IPS DF 4.7 (cell line): ENCODE results near the gene RPS6KA3.
"Not testable (repeated sequence)": the region's sequence is repeated elsewhere in the genome, so short reads cannot be mapped to it uniquely, and the experiment has no call there.

Experiments
- DNase-seq: peaks from one replicate; pipeline ENCODE4 v3.0.0-alpha.2; 2013; ENCODE audit warnings: low spot score; ENCODE audit errors: extremely low read depth

Gene RPS6KA3

DNA sequence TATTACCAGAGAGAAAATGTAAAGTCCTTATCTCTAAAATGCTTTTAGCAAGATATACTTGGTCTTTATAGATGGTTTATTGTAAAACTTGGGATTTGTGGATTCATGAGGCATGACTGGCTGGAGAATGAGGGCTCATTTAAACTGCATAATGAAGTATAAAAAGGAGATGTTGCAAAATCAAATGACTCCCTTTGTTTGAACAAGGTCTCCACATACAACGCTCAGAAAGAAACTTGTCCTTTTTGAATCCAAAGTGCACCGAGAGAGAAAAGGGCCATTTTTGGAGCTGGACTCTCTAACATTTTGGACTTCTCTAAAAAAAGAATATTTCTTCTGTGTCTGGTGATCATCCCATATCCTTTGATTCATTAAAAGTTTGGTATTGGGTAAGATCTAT, 117.4 kb downstream of the RPS6KA3 start:
- no peak for DNase-seq

DNA sequence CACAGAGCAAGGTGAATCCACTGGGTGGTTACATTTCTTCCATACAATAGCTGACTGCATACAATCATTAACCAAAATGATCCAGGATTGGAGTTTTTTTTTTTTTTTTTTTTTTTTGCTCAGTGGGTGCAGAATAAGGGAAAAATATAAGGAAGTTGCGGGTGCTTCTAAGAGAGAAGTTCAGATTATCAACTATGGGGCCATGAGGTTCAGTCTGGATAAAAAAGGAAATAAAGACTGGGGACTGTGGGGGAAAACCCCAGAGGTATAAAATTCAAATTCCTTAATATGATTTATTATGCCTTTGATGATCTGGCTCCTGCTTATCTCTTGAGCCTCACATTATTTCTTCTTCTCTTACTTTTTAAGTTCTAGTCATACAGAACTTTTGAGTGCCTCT, 119.1 kb downstream of the RPS6KA3 start:
- no peak for DNase-seq

DNA sequence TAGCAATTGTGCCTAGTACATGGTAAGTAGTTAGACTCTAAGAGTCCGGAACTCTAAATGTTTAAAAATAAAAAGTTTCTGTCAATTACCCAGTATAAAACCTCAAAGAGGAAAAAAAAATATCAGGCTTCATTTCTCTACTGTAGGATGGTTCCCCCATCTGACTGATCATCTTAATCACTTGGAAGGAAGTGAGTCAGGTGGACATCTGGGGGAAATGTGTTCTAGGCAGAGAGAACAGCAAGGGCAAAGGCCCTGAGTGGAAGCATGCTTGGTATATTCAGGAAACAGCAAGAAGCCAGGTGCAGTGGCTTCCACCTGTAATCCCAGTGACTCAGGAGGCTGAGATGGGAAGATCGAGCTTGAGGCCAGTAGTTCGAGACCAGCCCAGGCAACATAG, 122.2 kb downstream of the RPS6KA3 start:
- no peak for DNase-seq

DNA sequence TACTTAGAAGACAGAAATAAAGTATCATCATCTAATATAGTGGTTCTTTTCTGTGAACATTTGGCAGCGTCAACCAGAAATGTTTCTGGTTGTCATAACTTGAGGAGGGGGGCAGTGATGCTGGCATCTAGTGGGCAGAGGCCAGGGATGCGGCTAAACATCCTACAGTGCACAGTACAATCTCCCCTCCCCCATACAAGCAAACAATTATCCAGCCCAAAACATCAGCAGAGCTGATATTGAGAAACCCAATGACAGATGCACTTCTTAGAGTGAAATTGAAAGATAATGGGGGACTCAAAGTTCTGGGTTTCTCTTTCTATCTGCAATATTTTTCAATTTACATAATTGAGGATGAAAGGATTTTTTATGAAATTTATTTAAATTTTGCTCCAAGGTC, 123.1 kb downstream of the RPS6KA3 start:
- no peak for DNase-seq

DNA sequence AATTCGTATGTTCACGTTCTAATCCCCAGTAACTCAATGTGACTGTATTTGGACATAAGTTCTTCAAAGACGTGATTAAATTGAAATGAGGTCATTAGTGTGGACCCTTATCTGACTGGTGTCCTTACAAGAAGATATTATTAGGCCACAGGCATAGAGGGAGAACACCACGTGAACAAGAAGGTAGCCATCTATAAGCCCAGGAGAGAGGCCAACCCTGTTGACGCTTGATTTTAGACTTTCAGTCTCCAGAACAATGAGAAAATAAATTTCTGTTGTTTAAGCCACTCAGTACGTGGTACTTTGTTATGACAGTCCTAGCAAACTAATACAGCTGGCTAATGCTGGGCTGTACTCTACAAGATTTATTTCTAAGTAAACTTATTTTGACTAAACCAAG, 123.6 kb downstream of the RPS6KA3 start:
- no peak for DNase-seq

DNA sequence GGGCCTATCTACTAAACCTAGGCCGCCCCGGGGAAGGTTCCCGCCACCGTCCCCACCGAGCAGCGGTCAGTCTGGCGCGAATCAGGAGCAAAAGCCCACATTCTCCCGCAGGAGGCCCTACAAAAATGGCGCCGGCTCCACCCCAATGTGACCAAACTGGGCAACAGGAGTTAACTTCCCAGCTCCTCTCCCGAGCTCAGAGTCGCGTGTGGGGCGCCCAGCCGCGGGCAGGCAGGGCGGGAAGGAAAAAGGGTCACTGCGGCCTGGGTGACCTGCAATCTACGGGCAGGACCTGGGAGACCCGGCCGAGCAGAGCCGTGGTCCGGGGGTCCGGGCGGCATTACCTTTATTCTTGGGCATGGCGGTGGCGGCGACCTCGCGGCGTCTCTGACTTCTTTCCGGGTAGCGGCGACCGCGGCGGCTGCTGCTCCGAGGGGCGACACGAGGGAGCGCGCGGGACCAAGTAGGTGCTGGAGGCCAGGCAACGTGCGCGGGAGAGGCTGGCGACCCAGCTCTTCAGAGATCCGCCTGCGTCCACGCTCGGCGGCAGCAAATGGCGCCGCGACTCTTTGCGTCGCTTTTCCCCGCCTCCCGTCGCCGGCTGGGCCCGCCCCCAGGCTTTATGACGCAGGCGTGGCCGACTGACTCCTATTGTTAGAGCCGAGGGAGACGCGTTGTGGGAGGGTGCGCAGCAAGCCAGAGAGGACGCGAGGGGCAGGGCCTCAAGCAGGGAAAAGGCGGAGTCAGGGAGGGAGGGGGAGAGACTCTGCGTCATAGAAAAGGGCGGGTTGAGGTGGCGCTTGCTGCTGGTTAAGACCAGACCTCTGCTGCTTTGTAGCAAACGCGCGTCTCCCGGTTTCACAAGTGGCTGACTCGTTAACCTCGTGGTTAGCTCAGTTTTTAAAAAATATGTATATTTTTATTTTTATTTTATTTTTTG, 125.2 kb downstream of the RPS6KA3 start, which contains the start of gene EIF1AX:
Gene EIF1AX (minus strand): TSS at position 558 of the 940 bp plus-strand sequence. CDS start 198 bp downstream, at position 360.
- peak; percentile 66 for DNase-seq

DNA sequence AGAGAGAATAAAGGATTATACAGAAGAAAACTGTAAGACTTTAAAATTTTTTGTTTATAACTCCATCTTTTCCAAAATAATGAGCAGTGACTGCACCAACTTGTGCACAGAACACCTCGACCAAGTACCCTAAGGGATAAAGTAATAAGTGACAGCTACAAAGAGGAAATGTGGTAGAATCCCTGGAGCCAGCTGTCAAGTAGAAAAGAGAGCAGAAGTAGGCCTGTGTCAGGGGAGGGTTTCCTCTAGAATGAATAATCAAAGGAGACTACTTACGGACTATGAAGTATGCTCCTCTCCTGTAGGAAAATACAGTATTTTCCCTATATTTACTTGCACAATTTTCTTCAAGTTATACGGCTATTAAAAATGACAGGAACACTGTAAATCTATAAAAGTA, 126.3 kb downstream of the RPS6KA3 start:
- no peak for DNase-seq

DNA sequence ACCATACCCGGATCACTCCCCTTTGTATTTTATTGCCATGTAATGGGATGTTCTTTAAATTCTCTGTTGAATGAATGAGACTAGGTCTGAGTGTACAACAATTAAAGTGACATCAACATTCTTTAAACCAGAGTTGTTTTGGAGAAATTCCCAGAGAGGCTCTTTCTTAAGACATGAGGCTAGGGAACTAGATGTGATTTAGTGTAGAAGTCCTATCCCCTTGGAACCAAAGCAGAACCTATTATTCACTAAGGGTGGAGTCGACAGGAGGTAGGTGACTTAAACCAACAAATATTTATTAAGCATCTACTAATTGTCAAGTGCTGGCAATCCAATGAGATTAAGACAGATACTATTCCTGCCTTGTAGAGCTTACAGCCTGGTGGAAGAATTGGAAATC, 126.7 kb downstream of the RPS6KA3 start:
- no peak for DNase-seq

DNA sequence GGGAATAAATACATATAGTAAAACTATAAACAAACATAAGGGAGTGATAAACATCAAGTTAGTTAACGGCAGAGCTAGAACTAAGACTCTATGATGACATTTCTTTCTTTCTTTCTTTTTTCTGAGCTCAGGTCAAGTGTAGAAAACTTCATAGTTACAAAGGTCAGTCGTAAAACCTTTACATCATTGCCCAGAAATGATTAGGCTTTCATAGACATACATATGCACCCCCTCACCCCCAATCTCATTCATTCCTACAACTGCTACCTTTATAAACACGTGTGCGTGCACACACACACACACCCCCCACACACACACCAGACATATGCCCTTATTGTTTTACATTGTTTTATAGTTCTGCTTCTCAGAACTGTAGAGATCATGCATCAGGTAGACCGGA, 130.8 kb downstream of the RPS6KA3 start:
- DNase-seq: no peak

DNA sequence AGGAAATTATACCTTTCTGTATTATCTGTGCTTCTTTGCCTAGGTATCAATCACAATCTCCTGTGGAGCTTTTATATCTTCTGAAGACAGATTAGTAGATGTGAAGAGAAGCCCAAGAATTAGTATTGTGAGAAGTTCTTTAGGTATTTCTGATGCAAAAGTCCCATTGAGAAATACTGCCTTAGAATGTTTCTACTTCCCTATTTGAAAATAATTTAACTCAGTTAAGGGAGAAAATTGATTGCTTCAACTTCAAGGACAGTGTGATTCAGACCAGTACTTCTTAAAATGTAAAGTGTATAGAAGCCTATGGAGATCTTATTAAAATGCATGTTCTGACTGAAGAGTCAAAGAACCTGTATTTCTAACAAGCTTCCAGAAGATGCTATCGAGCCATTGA, 134.0 kb downstream of the RPS6KA3 start:
- no peak for DNase-seq

DNA sequence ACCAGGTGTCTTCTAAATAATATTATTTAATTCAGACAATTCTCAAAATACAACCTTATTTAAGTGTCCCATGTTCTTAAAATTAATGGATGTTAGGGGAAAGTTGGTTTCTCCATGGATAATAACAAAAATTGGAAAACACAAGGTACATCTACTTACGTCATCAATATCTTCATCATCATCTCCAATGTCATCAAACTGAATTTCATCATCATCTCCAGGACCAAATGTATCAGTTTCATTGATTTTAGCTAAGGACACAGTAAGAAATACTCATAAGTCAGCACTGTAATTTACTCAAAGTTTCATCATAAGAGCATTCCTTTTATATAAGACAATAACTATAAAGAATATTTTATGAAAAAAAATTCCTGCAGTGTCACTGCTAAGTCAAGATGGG, 136.4 kb downstream of the RPS6KA3 start:
- no peak for DNase-seq

DNA sequence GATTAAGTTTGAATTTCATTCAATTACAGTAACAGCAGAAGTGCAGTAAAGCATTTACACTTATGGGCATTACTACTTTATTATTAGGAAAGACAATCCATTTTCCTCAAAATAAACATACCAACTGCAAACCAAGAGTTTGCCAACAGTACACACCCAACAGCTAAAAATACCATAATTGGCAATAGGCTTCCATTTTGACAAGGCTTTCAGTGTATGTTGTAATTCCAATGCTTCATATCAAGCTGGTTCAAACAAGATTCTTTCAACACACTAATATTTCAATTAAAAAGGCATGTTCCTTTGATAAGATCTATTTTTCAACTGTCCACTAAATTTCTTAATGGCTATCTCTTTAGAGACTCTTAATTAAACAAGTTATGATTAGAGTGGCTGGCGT, 137.2 kb downstream of the RPS6KA3 start:
- no peak for DNase-seq

DNA sequence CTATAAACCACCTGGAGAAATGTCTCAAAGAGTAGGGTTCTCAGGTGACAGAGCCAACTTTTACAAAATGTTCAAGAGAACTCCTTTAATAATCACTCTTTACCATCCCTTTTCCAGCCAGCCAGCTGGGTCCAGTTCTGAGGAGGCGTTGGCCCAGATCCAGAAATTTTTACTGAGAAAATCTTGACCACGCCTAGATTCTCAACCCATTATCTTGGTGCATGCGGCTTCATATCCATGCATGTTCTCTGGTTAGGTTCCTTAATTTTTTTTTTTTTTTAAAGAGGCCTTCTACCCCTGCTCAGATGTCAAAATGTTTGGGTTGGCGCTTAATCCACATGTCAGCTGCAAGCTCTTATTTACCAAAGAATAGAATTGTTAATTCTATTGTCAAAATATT, 138.0 kb downstream of the RPS6KA3 start:
- no peak for DNase-seq

DNA sequence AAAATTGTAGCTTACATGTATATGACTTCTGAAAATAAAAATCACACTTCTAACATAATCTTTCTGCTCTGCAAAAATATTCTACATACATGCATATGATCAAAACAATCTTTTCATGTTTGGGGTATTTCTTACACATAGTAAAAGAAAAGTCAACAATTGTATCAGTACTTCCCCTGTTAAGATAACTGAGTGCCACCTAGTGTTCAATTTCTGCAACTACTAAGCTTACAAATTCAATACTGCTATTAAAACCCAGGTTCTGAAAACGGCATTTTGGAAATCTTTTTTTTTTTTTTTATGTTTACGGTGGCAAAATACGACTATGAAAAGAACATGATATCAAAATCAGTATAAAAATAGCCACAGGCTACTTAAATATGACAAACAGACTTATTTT, 139.3 kb downstream of the RPS6KA3 start:
- not testable (repeated sequence) for DNase-seq

DNA sequence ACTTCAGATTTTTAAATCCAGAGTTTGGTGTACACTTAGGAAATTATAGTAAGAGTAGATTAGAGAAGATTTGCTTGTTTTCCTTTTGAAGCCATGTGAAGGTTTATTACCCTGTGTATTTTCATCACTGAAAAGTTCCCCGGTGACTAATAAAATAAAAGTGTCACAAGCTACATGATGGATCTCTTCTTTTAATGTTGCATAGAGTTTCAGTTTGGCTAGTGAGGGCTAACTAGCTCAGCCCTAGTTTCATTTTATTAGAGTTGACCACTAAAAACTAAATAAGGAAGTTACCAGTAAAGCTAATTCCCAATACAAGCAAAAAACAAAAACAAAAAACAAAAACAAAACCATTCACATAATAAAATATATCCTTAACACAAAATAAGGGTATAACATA, 139.9 kb downstream of the RPS6KA3 start:
- DNase-seq: not testable (repeated sequence)

DNA sequence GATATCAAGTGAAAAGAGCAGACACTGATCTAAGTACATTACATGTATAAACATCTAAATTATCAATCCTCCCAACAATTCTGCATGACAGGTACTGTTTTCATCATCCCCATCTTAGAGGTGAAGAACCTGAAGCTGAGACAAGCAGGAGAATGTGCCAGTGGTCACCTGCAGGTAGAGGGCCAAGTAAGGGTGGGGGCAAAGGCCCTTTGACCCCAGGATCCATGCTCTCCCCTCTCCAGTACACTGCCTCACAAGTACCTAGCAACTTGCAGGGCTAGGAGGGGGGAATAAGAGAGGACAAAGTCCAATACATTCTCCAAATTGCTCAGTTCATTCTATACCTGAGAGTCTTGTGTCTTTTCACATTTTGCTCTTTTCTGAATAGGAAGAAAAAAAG, 141.7 kb downstream of the RPS6KA3 start:
- DNase-seq: no peak

DNA sequence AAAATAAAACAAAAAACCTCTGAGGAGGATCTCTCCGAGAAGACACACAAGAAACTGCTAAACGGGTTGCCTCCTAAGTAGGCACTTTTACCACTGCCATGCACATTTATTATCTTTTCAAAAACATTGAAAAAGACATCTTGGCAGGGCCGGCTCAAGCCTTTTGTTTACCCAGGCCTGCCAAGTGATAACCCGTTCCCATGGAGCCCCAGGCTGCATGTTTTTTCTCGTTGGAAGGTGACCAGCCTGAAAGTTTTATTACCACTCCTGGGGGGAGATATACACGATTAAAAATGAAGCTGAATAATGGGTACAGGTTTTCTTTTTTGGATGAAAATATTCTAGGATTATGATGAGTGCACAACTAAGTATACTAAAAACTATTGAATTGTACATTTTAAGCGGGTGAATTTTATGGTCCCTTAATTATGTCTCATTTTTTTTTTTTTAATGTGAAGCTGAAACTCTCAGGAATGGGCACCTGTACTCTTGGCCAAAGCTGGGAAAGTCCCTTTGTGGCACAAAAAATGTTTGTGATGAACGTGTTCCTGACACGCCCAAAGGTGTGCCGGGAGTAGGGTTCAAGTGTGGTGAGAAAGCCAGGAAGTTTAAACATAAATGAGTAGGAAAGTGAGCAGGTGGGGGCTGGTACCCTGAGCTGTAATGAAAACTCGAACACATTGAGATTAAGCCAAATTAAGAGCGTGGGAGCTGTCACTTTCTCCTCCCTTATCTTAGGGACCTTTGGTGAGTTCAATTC, 148.5 kb downstream of the RPS6KA3 start:
- no peak for DNase-seq

DNA sequence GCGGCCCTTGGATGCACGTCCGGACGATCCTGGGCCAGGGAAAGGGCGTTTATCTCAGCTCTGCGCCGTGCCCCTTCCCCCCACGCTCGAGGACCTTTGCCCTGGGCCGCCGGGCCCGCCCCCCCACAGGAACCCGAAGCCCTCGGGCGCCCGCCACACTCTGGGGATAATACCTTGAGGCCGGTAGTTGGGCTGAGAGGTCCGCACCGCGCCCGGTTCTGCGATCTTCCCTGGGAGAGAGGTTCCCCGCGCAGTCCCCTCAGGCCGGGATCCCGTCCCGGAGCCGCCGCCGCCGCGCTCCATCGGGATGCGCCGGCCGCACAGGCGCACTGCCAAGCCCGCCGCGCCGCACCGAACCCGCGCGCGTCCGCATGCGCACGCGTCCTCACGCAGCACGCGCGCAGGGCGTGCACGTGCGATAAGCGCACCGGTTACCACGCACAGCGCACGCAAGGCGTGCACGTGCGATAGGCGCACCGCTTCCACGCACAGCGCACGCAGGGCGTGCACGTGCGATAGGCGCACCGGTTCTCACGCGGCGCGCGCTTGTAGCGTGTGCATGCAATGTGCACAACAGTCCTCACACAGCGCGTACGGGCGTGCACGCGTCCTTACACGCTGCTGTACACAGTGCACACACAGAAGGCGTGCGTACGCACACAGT, 150.0 kb downstream of the RPS6KA3 start, which contains the start of gene MAP7D2:
Gene MAP7D2 (minus strand): TSS at position 331 of the 664 bp plus-strand sequence. CDS start 28 bp downstream, at position 303.
- no peak for DNase-seq

DNA sequence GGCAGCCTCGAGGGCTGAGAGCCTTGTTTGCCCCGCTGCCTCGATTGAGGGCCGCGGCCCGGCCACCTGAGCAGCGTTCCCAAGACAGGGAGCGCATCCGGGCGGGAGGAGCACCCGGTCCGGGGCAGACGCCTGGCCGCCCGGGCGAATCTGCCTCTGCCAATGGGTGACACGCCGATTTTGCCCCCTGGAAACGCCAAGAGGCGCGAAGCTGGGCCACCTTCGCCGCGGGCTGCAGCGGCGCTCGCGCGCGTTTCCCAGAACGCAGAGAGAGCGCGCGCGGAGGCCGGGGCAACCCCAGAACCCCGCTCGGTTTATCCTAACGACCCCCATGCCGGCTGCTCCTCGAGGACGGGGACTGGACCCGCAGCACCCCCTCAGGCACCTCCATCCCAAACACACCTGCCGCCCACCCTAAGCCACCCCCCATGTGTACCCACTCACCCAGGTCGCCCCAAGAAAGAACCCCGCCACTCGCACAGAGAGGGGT, 150.6 kb downstream of the RPS6KA3 start:
- no peak for DNase-seq

DNA sequence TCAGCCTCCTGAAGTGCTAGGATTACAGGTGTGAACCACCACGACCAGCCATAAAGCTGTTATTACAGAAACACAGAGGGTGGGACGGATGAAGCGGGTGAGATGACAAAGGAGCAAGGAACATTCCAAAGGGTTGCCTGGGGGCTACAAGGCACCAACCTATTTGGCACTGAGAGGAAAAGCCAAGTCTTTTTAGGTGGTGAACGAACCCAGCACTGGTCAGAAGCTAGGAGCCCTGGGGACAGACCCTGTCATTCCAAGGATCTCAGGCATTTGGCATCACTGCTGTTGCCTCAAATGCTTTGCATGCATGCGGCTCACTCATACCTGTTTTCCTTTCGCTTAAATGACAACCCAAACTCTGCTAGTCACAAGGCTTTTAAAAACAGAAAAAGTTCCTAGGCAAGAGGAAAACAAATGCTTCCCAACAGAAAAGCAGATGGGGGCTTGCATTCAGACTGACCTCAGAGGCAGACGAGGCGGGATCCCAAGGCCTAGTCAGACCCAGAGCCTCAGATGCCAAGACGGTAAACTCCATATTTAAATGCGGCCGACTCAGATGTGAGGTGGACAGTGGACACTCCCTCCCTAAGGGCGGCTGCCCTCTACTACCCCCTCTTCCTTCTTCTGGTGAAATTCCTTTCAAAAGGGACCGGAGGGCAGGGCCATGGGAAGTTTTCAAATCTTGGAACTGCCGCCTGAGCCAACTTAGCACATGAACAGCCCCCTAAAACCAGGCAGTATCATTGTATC, 154.5 kb downstream of the RPS6KA3 start:
- DNase-seq: no peak

DNA sequence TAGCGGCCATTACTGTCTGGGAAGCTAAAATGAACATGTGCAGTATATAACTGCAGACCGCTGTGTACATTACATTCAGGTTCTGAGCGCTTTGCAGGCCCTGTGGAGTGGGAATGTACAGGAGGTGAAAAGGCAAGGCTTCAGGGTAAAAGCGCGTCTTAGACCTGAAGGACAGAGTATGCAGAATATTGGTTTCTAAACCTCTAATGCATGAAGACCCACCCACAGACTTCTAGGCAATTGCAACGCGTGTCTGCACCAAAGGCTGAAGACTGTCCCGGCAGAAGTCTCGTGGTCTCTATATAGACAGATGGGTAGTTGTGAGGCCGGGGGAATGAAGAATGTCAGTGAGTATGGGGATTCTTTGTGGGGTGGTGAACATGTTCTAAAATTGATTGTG, 155.4 kb downstream of the RPS6KA3 start:
- no peak for DNase-seq
